ENCODE measurements around the gene KITLG.

Gene KITLG

GRCh38 chr12:88590851-88591250 is 10.6 kb upstream of the KITLG start:
- H3K9me3 Mint-ChIP-seq, result peaks cover 12% of the 10 kb centered on the region
- H3K4me3 Mint-ChIP-seq, result no peak overlapping the region
- no peaks in the 10 kb centered on the region for H3K36me3 Mint-ChIP-seq
- ATAC-seq (no peak), DNase-seq (ENCODE audit: low spot score in 2 of 2) (no peak)
- no peak overlapping the region for H3K27ac Mint-ChIP-seq
- H3K4me1 Mint-ChIP-seq, result no peaks in the 10 kb centered on the region

- DNase-seq (ENCODE audit: low spot score in 2 of 2) (no peak), ATAC-seq (no peak)
- no peak overlapping the region for H3K27ac Mint-ChIP-seq
- H3K9me3 Mint-ChIP-seq, result peaks cover 14% of the 10 kb centered on the region
- no peaks in the 10 kb centered on the region for H3K36me3 Mint-ChIP-seq
- peaks cover 4% of the 10 kb centered on the region for H3K4me1 Mint-ChIP-seq
- H3K4me3 Mint-ChIP-seq, result no peak overlapping the region
Observed at GRCh38 chr12:88585077-88585476, 4.8 kb upstream of the KITLG start.

GRCh38 chr12:88579601-88580050 is 645 bp downstream of the KITLG start:
- H3K36me3 Mint-ChIP-seq, result no peaks in the 10 kb centered on the region
- DNase-seq (ENCODE audit: low spot score in 2 of 2) (no peak), ATAC-seq (peak; percentile 39)
- peaks cover 11% of the 10 kb centered on the region for H3K4me1 Mint-ChIP-seq
- peak overlapping the region; percentile 61 for H3K4me3 Mint-ChIP-seq
- no peaks in the 10 kb centered on the region for H3K9me3 Mint-ChIP-seq
- no peak overlapping the region for H3K27ac Mint-ChIP-seq

GRCh38 chr12:88579161-88579517 is 1.1 kb downstream of the KITLG start:
- Mint-ChIP-seq H3K4me3 (peak overlapping the region; percentile 61), H3K27ac (no peak overlapping the region), H3K9me3 (no peaks in the 10 kb centered on the region), H3K4me1 (peaks cover 11% of the 10 kb centered on the region), H3K36me3 (no peaks in the 10 kb centered on the region)
- DNase-seq (ENCODE audit: low spot score in 2 of 2) (no peak), ATAC-seq (no peak)

- no peak overlapping the region for H3K27ac Mint-ChIP-seq
- no peak overlapping the region for H3K4me3 Mint-ChIP-seq
- ATAC-seq, result no peak
- H3K9me3 Mint-ChIP-seq, result no peaks in the 10 kb centered on the region
- peaks cover 11% of the 10 kb centered on the region for H3K4me1 Mint-ChIP-seq
- no peaks in the 10 kb centered on the region for H3K36me3 Mint-ChIP-seq
- DNase-seq (ENCODE audit: low spot score in 2 of 2), result no peak
Observed at GRCh38 chr12:88578276-88579160, 1.8 kb downstream of the KITLG start.

- Mint-ChIP-seq H3K27ac (no peak overlapping the region), H3K4me3 (no peak overlapping the region), H3K9me3 (no peaks in the 10 kb centered on the region), H3K4me1 (peaks cover 11% of the 10 kb centered on the region), H3K36me3 (no peaks in the 10 kb centered on the region)
- no peak for ATAC-seq
- no peak for DNase-seq (ENCODE audit: low spot score in 2 of 2)
Observed at GRCh38 chr12:88577537-88577936, 2.7 kb downstream of the KITLG start.

- no peak for ATAC-seq
- H3K4me1 Mint-ChIP-seq, result peaks cover 11% of the 10 kb centered on the region
- no peak overlapping the region for H3K4me3 Mint-ChIP-seq
Observed at GRCh38 chr12:88576866-88577265, 3.4 kb downstream of the KITLG start.

GRCh38 chr12:88575361-88575970 is 4.8 kb downstream of the KITLG start:
- Mint-ChIP-seq H3K27ac (no peak overlapping the region), H3K36me3 (no peaks in the 10 kb centered on the region), H3K4me3 (no peak overlapping the region), H3K4me1 (peaks cover 11% of the 10 kb centered on the region), H3K9me3 (no peaks in the 10 kb centered on the region)
- ATAC-seq (no peak), DNase-seq (ENCODE audit: low spot score in 2 of 2) (no peak)

More at GRCh38 chr12:88576866-88577265, 3.4 kb downstream of the KITLG start:
- H3K9me3 Mint-ChIP-seq, result no peaks in the 10 kb centered on the region
- H3K36me3 Mint-ChIP-seq, result no peaks in the 10 kb centered on the region
- no peak for DNase-seq (ENCODE audit: low spot score in 2 of 2)
- no peak overlapping the region for H3K27ac Mint-ChIP-seq

- Mint-ChIP-seq H3K4me3 (no peak overlapping the region), H3K27ac (no peak overlapping the region), H3K9me3 (no peaks in the 10 kb centered on the region), H3K36me3 (no peaks in the 10 kb centered on the region), H3K4me1 (no peaks in the 10 kb centered on the region)
- DNase-seq (ENCODE audit: low spot score in 2 of 2) (no peak), ATAC-seq (peak; percentile 11)
Observed at GRCh38 chr12:88574278-88574677, 6.0 kb downstream of the KITLG start.

GRCh38 chr12:88573583-88573982 is 6.7 kb downstream of the KITLG start:
- Mint-ChIP-seq H3K27ac (no peak overlapping the region), H3K36me3 (no peaks in the 10 kb centered on the region), H3K4me3 (no peak overlapping the region), H3K4me1 (no peaks in the 10 kb centered on the region), H3K9me3 (no peaks in the 10 kb centered on the region)
- ATAC-seq, result no peak
- no peak for DNase-seq (ENCODE audit: low spot score in 2 of 2)

GRCh38 chr12:88572781-88573549 is 7.3 kb downstream of the KITLG start:
- ATAC-seq (no peak), DNase-seq (ENCODE audit: low spot score in 2 of 2) (no peak)
- H3K4me1 Mint-ChIP-seq, result no peaks in the 10 kb centered on the region
- H3K27ac Mint-ChIP-seq, result no peak overlapping the region
- no peak overlapping the region for H3K4me3 Mint-ChIP-seq
- no peaks in the 10 kb centered on the region for H3K36me3 Mint-ChIP-seq
- H3K9me3 Mint-ChIP-seq, result no peaks in the 10 kb centered on the region

GRCh38 chr12:88571543-88571942 is 8.7 kb downstream of the KITLG start:
- H3K27ac Mint-ChIP-seq, result no peak overlapping the region
- no peak for DNase-seq (ENCODE audit: low spot score in 2 of 2)
- no peak for ATAC-seq
- H3K9me3 Mint-ChIP-seq, result no peaks in the 10 kb centered on the region
- H3K4me3 Mint-ChIP-seq, result no peak overlapping the region
- H3K4me1 Mint-ChIP-seq, result no peaks in the 10 kb centered on the region
- H3K36me3 Mint-ChIP-seq, result no peaks in the 10 kb centered on the region

GRCh38 chr12:88570103-88570502 is 10.2 kb downstream of the KITLG start:
- Mint-ChIP-seq H3K9me3 (no peaks in the 10 kb centered on the region), H3K4me1 (no peaks in the 10 kb centered on the region)
- ATAC-seq, result no peak

GRCh38 chr12:88566430-88566829 is 13.8 kb downstream of the KITLG start:
- ATAC-seq, result no peak
- Mint-ChIP-seq H3K27ac (no peak overlapping the region), H3K36me3 (no peaks in the 10 kb centered on the region), H3K9me3 (no peaks in the 10 kb centered on the region), H3K4me3 (no peak overlapping the region), H3K4me1 (no peaks in the 10 kb centered on the region)
- DNase-seq (ENCODE audit: low spot score in 2 of 2), result no peak

More at GRCh38 chr12:88570103-88570502, 10.2 kb downstream of the KITLG start:
- Mint-ChIP-seq H3K27ac (no peak overlapping the region), H3K36me3 (no peaks in the 10 kb centered on the region), H3K4me3 (no peak overlapping the region)
- no peak for DNase-seq (ENCODE audit: low spot score in 2 of 2)

GRCh38 chr12:88562846-88563582 is 17.3 kb downstream of the KITLG start:
- Mint-ChIP-seq H3K9me3 (no peaks in the 10 kb centered on the region), H3K36me3 (no peaks in the 10 kb centered on the region), H3K4me1 (no peaks in the 10 kb centered on the region), H3K4me3 (no peak overlapping the region), H3K27ac (no peak overlapping the region)
- ATAC-seq, result no peak
- DNase-seq (ENCODE audit: low spot score in 2 of 2), result no peak

Data from stimulated activated effector memory CD8-positive, alpha-beta T cell treated with anti-CD3 and anti-CD28 coated beads, Interleukin-12 subunit alpha, Interleukin-12 subunit beta, amount 100 ng/mL, for 72 hours (primary cell).